Vagina (tissue), 2 donors: ENCODE measurements around the gene KIF23. TPM values are rescaled to one million over a fixed set of nuclear protein-coding genes. Genes with fewer than 3 reads are reported as not detected.
"Not testable (repeated sequence)": the region's sequence is repeated elsewhere in the genome, so short reads cannot be mapped to it uniquely, and the experiment has no call there.

Experiments
- DNase-seq, 2 donors: peaks; one replicate each; pipeline ENCODE4 v3.0.0-alpha.2; 2017; ENCODE audit errors: extremely low spot score in 2 of 2
- H3K27ac ChIP-seq: fragments of 200-600 bp; sonication (generic); one replicate; pipeline ENCODE4 v1.5.1; 2019
- H3K27me3 ChIP-seq: fragments of 200-600 bp; sonication (generic); one replicate; pipeline ENCODE4 v1.5.1; 2019
- H3K36me3 ChIP-seq, 2 donors: fragments of 200-600 bp; sonication (generic); one replicate each; pipeline ENCODE4 v1.5.1; 2017 to 2019
- H3K4me1 ChIP-seq: fragments of 200-600 bp; sonication (generic); one replicate; pipeline ENCODE4 v1.5.1; 2019
- H3K4me3 ChIP-seq, 2 donors: fragments of 200-600 bp; sonication (generic); 1 replicate in 1 of 2; 2 replicates in 1 of 2; pipeline ENCODE4 v1.5.1; 2016 to 2019
- H3K9me3 ChIP-seq: fragments of 200-600 bp; sonication (generic); one replicate; pipeline ENCODE4 v1.5.1; 2019
- CTCF ChIP-seq, 3 experiments: fragments of 450-650 bp in 2 of 3; fragments of 200-600 bp in 1 of 3; sonication (generic) in 1 of 3; IDR thresholded peaks; one replicate each; pipeline ENCODE4 v1.5.1; 2017 to 2019; ENCODE audit warnings: antibody characterized with exemption in 3 of 3, mild to moderate bottlenecking in 2 of 3, moderate library complexity in 2 of 3
- POLR2A ChIP-seq, 2 donors: fragments of 450-650 bp; IDR thresholded peaks; one replicate each; pipeline ENCODE4 v1.6.1; 2017; ENCODE audit warnings: antibody characterized with exemption in 2 of 2, mild to moderate bottlenecking in 2 of 2, moderate library complexity in 2 of 2
- POLR2AphosphoS5 ChIP-seq, 2 donors: sonication (generic); formaldehyde crosslinking; IDR thresholded peaks; one replicate each; pipeline ENCODE4 v1.9.0; 2017; ENCODE audit warnings: antibody characterized with exemption in 2 of 2, mild to moderate bottlenecking in 2 of 2, low read depth in 1 of 2; ENCODE audit not compliant: insufficient read depth in 1 of 2
- intact Hi-C: fragments of 100-400 bp; cut with DNase I; formaldehyde crosslinking; loops from one replicate; pipeline ENCODE4 v1.15.1; 2023
- total RNA-seq: library from RNA; depleted of rRNA; stranded (reverse); fragments of >200 nt; gene quantifications from one replicate; pipeline ENCODE4 v1.2.3, GENCODE V29; 2016

KIF23 gene
- total RNA-seq, 1 donor from 2014 or later = 7.4 TPM

DNA sequence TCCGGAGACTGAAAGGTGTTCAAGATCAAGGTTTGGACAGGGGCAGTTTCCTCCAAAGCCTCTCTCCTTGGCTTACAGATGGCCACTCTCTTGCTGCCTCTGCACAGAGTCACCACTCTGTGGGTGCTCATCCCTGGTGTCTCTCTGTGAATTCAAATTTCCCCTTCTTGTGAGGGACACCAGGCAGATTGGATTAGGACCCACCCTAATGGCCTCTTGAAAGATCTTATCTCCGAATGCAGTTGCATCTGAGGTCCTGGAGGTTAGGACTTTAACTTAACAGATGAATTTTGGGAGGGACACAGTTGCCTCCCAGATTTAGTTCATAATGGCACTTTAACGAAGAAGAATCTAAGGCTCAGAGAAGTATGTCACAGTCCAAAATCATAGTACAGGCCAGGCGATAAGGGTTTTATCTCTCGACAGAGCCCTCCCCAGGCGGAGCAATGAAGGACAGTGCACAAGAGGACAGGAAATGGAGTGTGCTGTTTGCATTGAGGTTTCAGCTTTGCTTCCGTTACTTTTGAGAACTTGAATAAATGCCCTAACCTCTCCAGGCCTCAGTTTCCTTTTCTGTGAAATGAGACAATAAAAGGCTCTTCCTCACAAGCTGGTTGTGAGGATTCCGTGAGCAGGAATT lies 38.9 kb upstream of the KIF23 start:
- Histone ChIP-seq H3K4me1 (no peaks in the 10 kb centered on the region), H3K9me3 (no peaks in the 10 kb centered on the region), H3K27me3 (no peaks in the 10 kb centered on the region), H3K27ac (no peak overlapping the region), H3K36me3 (no peaks in the 10 kb centered on the region), H3K4me3 (no peak overlapping the region)
- intact Hi-C loops = no loop called here
- TF ChIP-seq POLR2A (IDR thresholded peaks at IDR 0.05) (no peak), POLR2AphosphoS5 (IDR thresholded peaks at IDR 0.05; ENCODE audit: insufficient read depth in 1 of 2, low read depth in 1 of 2) (no peak), CTCF (IDR thresholded peaks at IDR 0.05) (no peak)
- DNase-seq = no peak

GRCh38 chr15:69377216-69377970 lies 36.8 kb upstream of the KIF23 start:
- DNase-seq = no peak
- intact Hi-C loops = no loop called here

DNA sequence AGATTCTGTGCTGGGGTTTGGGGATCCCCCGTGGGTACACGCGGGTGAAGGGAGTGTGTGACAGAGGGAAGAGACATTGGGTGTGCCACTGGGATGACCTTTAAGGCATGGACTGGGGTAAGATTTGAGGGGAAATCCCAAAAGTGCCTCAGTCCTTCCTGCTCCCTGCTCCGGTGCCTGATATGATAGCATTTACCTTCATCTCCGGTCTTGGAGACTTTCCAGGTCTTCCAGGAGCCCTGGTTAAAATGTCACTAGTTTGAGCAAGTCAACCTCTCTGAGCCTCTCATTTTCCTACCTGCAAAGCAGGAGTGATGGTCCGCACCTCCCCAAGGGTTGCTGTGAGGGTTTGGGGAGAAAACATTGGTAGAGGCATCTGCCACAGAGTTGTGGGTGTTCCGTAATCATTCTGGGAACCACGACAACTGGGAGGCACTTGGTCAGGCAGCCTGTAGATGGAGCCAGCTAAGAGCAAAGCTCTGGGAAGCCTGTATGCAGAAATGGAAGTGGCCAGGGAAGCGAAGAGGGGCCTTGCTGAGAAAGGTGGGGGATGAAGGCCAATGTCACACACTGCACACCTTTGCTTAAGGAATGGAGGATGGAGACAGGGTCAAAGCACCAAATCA lies 33.9 kb upstream of the KIF23 start:
- TF ChIP-seq POLR2A (IDR thresholded peaks at IDR 0.05) (no peak), CTCF (IDR thresholded peaks at IDR 0.05) (no peak), POLR2AphosphoS5 (IDR thresholded peaks at IDR 0.05; ENCODE audit: insufficient read depth in 1 of 2, low read depth in 1 of 2) (no peak)
- intact Hi-C loops = no loop called here

More at GRCh38 chr15:69377216-69377970, 36.8 kb upstream of the KIF23 start:
- Histone ChIP-seq H3K4me1 (no peaks in the 10 kb centered on the region), H3K4me3 (no peak overlapping the region), H3K9me3 (no peaks in the 10 kb centered on the region), H3K27ac (no peak overlapping the region), H3K27me3 (no peaks in the 10 kb centered on the region), H3K36me3 (no peaks in the 10 kb centered on the region)
- TF ChIP-seq POLR2A (IDR thresholded peaks at IDR 0.05) = no peak
- no peak for TF ChIP-seq CTCF (IDR thresholded peaks at IDR 0.05)
- TF ChIP-seq POLR2AphosphoS5 (IDR thresholded peaks at IDR 0.05; ENCODE audit: insufficient read depth in 1 of 2, low read depth in 1 of 2) = no peak

DNA sequence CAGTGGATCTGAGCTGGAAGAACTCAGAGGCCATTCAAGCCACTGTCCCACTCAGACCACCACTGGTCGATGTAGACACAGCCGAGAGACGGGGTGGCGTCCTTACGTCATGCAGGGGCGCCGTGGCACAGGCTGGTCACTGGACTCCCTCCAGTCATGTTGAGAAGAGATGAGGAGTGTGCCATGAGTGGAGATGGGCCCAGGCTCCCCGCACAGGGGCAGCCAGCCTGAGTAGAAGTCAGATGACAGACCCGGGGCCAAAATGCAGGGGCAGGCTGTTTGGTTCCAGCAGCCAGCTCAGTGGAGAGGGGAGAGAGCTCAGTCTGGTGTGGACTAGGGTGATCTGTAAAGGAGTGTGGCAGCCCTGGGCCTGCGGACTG lies 33.4 kb upstream of the KIF23 start:
- TF ChIP-seq CTCF (IDR thresholded peaks at IDR 0.05) (no peak), POLR2AphosphoS5 (IDR thresholded peaks at IDR 0.05; ENCODE audit: insufficient read depth in 1 of 2, low read depth in 1 of 2) (no peak), POLR2A (IDR thresholded peaks at IDR 0.05) (no peak)
- intact Hi-C loops = no loop called here

More for the DNA sequence above, 33.9 kb upstream of the KIF23 start:
- no peaks in the 10 kb centered on the region for H3K4me1 ChIP-seq
- no peaks in the 10 kb centered on the region for H3K27me3 ChIP-seq
- no peaks in the 10 kb centered on the region for H3K36me3 ChIP-seq
- no peak overlapping the region for H3K4me3 ChIP-seq
- H3K27ac ChIP-seq = no peak overlapping the region
- DNase-seq = no peak
- H3K9me3 ChIP-seq = no peaks in the 10 kb centered on the region

GRCh38 chr15:69382176-69382575 lies 32.0 kb upstream of the KIF23 start:
- H3K4me3 ChIP-seq, H3K9me3 ChIP-seq, intact Hi-C loops, H3K27ac ChIP-seq, H3K4me1 ChIP-seq, DNase-seq, H3K36me3 ChIP-seq, H3K27me3 ChIP-seq: not testable (repeated sequence)

More for the DNA sequence above, 33.4 kb upstream of the KIF23 start:
- no peak overlapping the region for H3K4me3 ChIP-seq
- no peaks in the 10 kb centered on the region for H3K9me3 ChIP-seq
- H3K27me3 ChIP-seq = no peaks in the 10 kb centered on the region
- no peaks in the 10 kb centered on the region for H3K4me1 ChIP-seq
- H3K27ac ChIP-seq = no peak overlapping the region
- no peaks in the 10 kb centered on the region for H3K36me3 ChIP-seq
- no peak for DNase-seq

DNA sequence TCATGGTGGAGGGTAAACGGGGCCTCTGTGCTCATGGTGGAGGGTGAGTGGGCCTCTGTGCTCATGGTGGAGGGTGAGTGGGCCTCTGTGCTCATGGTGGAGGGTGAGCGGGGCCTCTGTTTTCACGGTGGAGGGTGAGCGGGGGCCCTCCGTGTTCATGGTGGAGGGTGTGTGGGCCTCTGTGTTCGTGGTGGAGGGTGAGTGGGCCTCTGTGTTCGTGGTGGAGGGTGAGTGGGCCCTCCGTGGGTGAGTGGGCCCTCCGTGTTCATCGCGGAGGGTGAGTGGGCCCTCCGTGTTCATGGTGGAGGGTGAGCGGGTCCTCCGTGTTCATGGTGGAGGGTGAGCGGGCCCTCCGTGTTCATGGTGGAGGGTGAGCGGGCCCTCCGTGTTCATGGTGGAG lies 30.1 kb upstream of the KIF23 start:
- H3K9me3 ChIP-seq, H3K27me3 ChIP-seq, H3K4me1 ChIP-seq, DNase-seq, H3K27ac ChIP-seq, H3K36me3 ChIP-seq, H3K4me3 ChIP-seq, intact Hi-C loops: not testable (repeated sequence)
